Neural progenitor cell (in vitro differentiated cells): Measurements from ENCODE around the gene IPO9.

Experiments used
- CTCF ChIP-seq: fragments of 200-600 bp; sonication (generic); IDR thresholded peaks from 2 replicates; pipeline ENCODE4 v1.5.1; 2017; ENCODE audit warnings: antibody characterized with exemption, mild to moderate bottlenecking
- EZH2 ChIP-seq: fragments of 200-600 bp; sonication (generic); IDR thresholded peaks from 2 replicates; pipeline ENCODE4 v1.6.1; 2017; ENCODE audit warnings: antibody characterized with exemption, mild to moderate bottlenecking, moderate library complexity

DNA sequence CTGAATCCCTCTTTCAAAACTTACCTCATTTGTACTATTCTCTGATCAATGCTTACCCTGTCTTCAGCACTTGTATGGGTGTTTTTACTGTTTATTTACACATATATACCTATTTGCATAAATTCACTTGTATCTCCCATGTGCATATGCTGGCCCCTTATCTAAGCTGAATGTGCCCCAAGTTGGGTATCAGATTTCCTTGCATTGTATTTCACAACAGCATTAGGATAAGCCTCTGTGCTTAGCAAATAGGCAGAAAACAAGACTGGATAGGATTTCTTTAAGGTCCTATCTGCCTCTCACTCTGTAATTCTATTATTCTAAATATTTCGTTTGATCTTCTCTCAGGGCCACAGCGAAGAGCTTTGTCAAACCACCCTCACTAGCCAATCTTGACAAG, 45.9 kb upstream of the IPO9 start:
- no peak for TF ChIP-seq CTCF
- TF ChIP-seq EZH2: no peak
